Measurements from ENCODE around the gene UTS2.

UTS2 gene

GRCh38 chr1:7845761-7846160, 7.1 kb downstream of the UTS2 start:
- no peaks in the 10 kb centered on the region for H3K4me1 ChIP-seq (ENCODE audit: control insufficient read depth in 1 of 2, insufficient read depth in 1 of 2, low read depth in 1 of 2, low read length in 1 of 2)
- H3K36me3 ChIP-seq, result no peaks in the 10 kb centered on the region
- no peak for TF ChIP-seq CTCF (IDR thresholded peaks at IDR 0.05)
- H3K4me3 ChIP-seq (ENCODE audit: low read depth in 1 of 2, low read length in 1 of 2), result no peak overlapping the region
- no peak overlapping the region for H3K27ac ChIP-seq
- no peaks in the 10 kb centered on the region for H3K9me3 ChIP-seq
- H3K27me3 ChIP-seq, result peaks cover 4% of the 10 kb centered on the region

GRCh38 chr1:7842517-7842916, 10.3 kb downstream of the UTS2 start:
- TF ChIP-seq CTCF (IDR thresholded peaks at IDR 0.05), result no peak
- no peaks in the 10 kb centered on the region for H3K4me1 ChIP-seq (ENCODE audit: control insufficient read depth in 1 of 2, insufficient read depth in 1 of 2, low read depth in 1 of 2, low read length in 1 of 2)
- no peak overlapping the region for H3K27ac ChIP-seq
- no peaks in the 10 kb centered on the region for H3K27me3 ChIP-seq
- H3K4me3 ChIP-seq (ENCODE audit: low read depth in 1 of 2, low read length in 1 of 2), result no peak overlapping the region
- peaks cover 9% of the 10 kb centered on the region for H3K9me3 ChIP-seq
- H3K36me3 ChIP-seq, result peaks cover 1% of the 10 kb centered on the region

DNA sequence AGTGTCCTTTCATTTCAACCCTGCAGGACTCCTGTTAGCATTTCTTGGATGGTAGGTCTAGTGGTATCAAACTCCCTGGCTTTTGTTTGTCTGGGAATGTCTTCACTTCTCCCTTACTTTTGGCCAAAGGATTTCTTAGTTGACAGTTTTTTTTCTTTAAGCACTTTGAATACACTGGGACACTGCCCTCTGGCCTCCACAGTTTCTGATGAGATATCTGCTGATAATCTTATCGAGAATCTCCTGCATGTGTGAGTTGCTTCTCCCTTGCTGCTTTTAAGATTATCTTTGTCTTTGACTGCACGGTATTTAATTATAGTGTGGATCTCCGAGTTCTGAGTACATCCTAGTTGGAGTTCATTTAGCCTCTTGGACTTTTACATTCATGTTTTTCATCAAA, 13.3 kb downstream of the UTS2 start:
- Histone ChIP-seq H3K36me3 (peaks cover 8% of the 10 kb centered on the region), H3K27ac (no peak overlapping the region), H3K9me3 (peaks cover 9% of the 10 kb centered on the region), H3K4me1 (ENCODE audit: control insufficient read depth in 1 of 2, insufficient read depth in 1 of 2, low read depth in 1 of 2, low read length in 1 of 2) (no peaks in the 10 kb centered on the region), H3K27me3 (no peaks in the 10 kb centered on the region), H3K4me3 (ENCODE audit: low read depth in 1 of 2, low read length in 1 of 2) (no peak overlapping the region)
- no peak for TF ChIP-seq CTCF (IDR thresholded peaks at IDR 0.05)

DNA sequence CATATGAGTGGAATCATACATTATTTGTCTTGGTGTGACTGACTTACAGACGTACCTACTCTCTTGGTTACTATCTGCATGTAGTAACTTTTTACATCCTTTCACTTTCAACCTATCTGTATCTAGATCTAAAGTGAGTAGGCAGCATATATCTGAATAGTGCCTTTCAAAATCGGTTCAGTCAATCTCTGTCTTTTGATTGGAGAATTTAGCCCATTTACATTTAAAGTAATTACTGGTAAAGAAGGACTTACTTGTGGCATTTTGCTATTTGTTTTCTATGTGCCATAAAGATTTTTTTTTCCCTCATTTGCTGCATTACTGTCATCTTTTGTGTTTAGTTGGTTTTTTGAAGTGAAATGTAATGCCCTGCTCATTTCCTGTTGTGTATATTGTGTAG, 14.2 kb downstream of the UTS2 start:
- peaks cover 9% of the 10 kb centered on the region for H3K9me3 ChIP-seq
- no peak for TF ChIP-seq CTCF (IDR thresholded peaks at IDR 0.05)
- no peaks in the 10 kb centered on the region for H3K4me1 ChIP-seq (ENCODE audit: control insufficient read depth in 1 of 2, insufficient read depth in 1 of 2, low read depth in 1 of 2, low read length in 1 of 2)
- H3K4me3 ChIP-seq (ENCODE audit: low read depth in 1 of 2, low read length in 1 of 2), result no peak overlapping the region
- no peaks in the 10 kb centered on the region for H3K27me3 ChIP-seq
- no peak overlapping the region for H3K27ac ChIP-seq
- H3K36me3 ChIP-seq, result peaks cover 8% of the 10 kb centered on the region

- peaks cover 8% of the 10 kb centered on the region for H3K36me3 ChIP-seq
These were observed 19.8 kb downstream of the UTS2 start for GRCh38 chr1:7833035-7833434.

More at GRCh38 chr1:7833035-7833434, 19.8 kb downstream of the UTS2 start:
- Histone ChIP-seq H3K4me1 (ENCODE audit: control insufficient read depth in 1 of 2, insufficient read depth in 1 of 2, low read depth in 1 of 2, low read length in 1 of 2) (no peaks in the 10 kb centered on the region), H3K4me3 (ENCODE audit: low read depth in 1 of 2, low read length in 1 of 2) (no peak overlapping the region), H3K9me3 (no peaks in the 10 kb centered on the region), H3K27ac (no peak overlapping the region), H3K27me3 (no peaks in the 10 kb centered on the region)
- TF ChIP-seq CTCF (IDR thresholded peaks at IDR 0.05), result no peak
